CD14-positive monocyte (primary cell): ENCODE data around the gene SRPRB. TPM values are rescaled to one million over a fixed set of nuclear protein-coding genes. Genes with fewer than 3 reads are reported as not detected.

ENCODE experiments used
- DNase-seq, 3 donors: peaks; one replicate each; pipeline ENCODE4 v3.0.0-alpha.2; 2011 to 2022
- H2AFZ ChIP-seq: 2 replicates; pipeline ENCODE4 v1.6.0; 2012; ENCODE audit warnings: mild to moderate bottlenecking, low read depth, low read length, inconsistent platforms; ENCODE audit not compliant: insufficient read depth, poor library complexity, severe bottlenecking
- H3K27ac ChIP-seq, 2 donors: 1 replicate in 1 of 2; 2 replicates in 1 of 2; pipeline ENCODE4 v1.5.1; 2012 to 2013; ENCODE audit warnings: low read length in 2 of 2, control low read depth in 1 of 2, inconsistent platforms in 1 of 2, low read depth in 1 of 2, mild to moderate bottlenecking in 1 of 2
- H3K27me3 ChIP-seq, 2 donors: one replicate each; pipeline versions ENCODE4 v1.6.0 to v1.6.1; 2011 to 2013; ENCODE audit warnings: low read length in 2 of 2; ENCODE audit not compliant: control insufficient read depth in 2 of 2, insufficient read depth in 2 of 2
- H3K36me3 ChIP-seq, 2 donors: replicated peaks in 1 of 2; 1 replicate in 1 of 2; 2 replicates in 1 of 2; pipeline versions ENCODE4 v1.5.1 to v1.6.1; 2012 to 2013; ENCODE audit warnings: low read length in 2 of 2, control low read depth in 1 of 2, inconsistent platforms in 1 of 2, mild to moderate bottlenecking in 1 of 2; ENCODE audit not compliant: insufficient read depth in 2 of 2, control insufficient read depth in 1 of 2
- H3K4me1 ChIP-seq, 2 donors: 1 replicate in 1 of 2; 2 replicates in 1 of 2; pipeline versions ENCODE4 v1.5.1 to v1.6.1; 2012 to 2013; ENCODE audit warnings: low read length in 2 of 2, control low read depth in 1 of 2, inconsistent platforms in 1 of 2, mild to moderate bottlenecking in 1 of 2, moderate library complexity in 1 of 2; ENCODE audit not compliant: insufficient read depth in 2 of 2, control insufficient read depth in 1 of 2
- H3K4me2 ChIP-seq: replicated peaks from 2 replicates; pipeline ENCODE3; 2012; ENCODE audit warnings: low read length, moderate library complexity, mild to moderate bottlenecking; ENCODE audit not compliant: poor library complexity, severe bottlenecking; ENCODE audit errors: extremely low read depth
- H3K4me3 ChIP-seq, 3 experiments: fragments of 200-600 bp in 1 of 3; sonication (generic) in 1 of 3; replicated peaks in 1 of 3; 1 replicate in 2 of 3; 2 replicates in 1 of 3; pipeline ENCODE4 v1.5.1; 2011 to 2013; ENCODE audit warnings: low read length in 3 of 3, mild to moderate bottlenecking in 3 of 3, control low read depth in 2 of 3, low read depth in 2 of 3, inconsistent platforms in 1 of 3, moderate library complexity in 1 of 3
- H3K79me2 ChIP-seq: 2 replicates; pipeline ENCODE4 v1.6.0; 2012; ENCODE audit warnings: mild to moderate bottlenecking, control low read depth, inconsistent platforms, low read length, moderate library complexity; ENCODE audit not compliant: insufficient read depth
- H3K9ac ChIP-seq: 2 replicates; pipeline ENCODE4 v1.6.0; 2017; ENCODE audit warnings: low read length, mild to moderate bottlenecking; ENCODE audit not compliant: insufficient read depth, poor library complexity, severe bottlenecking
- H3K9me3 ChIP-seq, 2 donors: replicated peaks in 1 of 2; 1 replicate in 1 of 2; 2 replicates in 1 of 2; pipeline versions ENCODE4 v1.5.1 to v1.6.1; 2012 to 2013; ENCODE audit warnings: low read length in 2 of 2, control low read depth in 1 of 2; ENCODE audit not compliant: control insufficient read depth in 1 of 2, insufficient read depth in 1 of 2
- H4K20me1 ChIP-seq: 2 replicates; pipeline ENCODE4 v1.6.0; 2012; ENCODE audit warnings: mild to moderate bottlenecking, low read length, control low read depth, moderate library complexity; ENCODE audit not compliant: insufficient read depth
- H3K27ac Mint-ChIP-seq, 7 donors: one replicate each; pipeline ENCODE4 v1.8.0; 2020; ENCODE audit warnings: mild to moderate bottlenecking in 7 of 7, mixed read lengths in 7 of 7, moderate library complexity in 6 of 7, inconsistent platforms in 2 of 7
- H3K27me3 Mint-ChIP-seq, 3 donors: one replicate each; pipeline ENCODE4 v1.8.0; 2021 to 2022; ENCODE audit warnings: low read depth in 3 of 3, mild to moderate bottlenecking in 3 of 3, mixed read lengths in 3 of 3, moderate library complexity in 3 of 3, inconsistent platforms in 1 of 3
- H3K36me3 Mint-ChIP-seq, 2 donors: one replicate each; pipeline ENCODE4 v1.8.0; 2020; ENCODE audit warnings: mixed read lengths in 2 of 2, inconsistent platforms in 1 of 2, mild to moderate bottlenecking in 1 of 2
- H3K4me1 Mint-ChIP-seq: one replicate; pipeline ENCODE4 v1.8.0; 2020; ENCODE audit warnings: mild to moderate bottlenecking, mixed read lengths
- H3K4me3 Mint-ChIP-seq, 2 donors: one replicate each; pipeline ENCODE4 v1.8.0; 2020; ENCODE audit warnings: mild to moderate bottlenecking in 2 of 2, mixed read lengths in 2 of 2, moderate library complexity in 1 of 2
- H3K9me3 Mint-ChIP-seq, 7 donors: one replicate each; pipeline ENCODE4 v1.8.0; 2020 to 2022; ENCODE audit warnings: mixed read lengths in 7 of 7, mild to moderate bottlenecking in 6 of 7, moderate library complexity in 6 of 7, inconsistent platforms in 2 of 7
- WGBS: methylation state at CpG from one replicate; pipeline ENCODE4 v1.1.5; 2013; ENCODE audit warnings: missing lambda C conversion rate; ENCODE audit not compliant: insufficient coverage; 5-methylcytosine and 5-hydroxymethylcytosine counted together
- intact Hi-C, 2 donors: fragments of 100-400 bp; cut with micrococcal nuclease; formaldehyde crosslinking; loops; one replicate each; pipeline versions ENCODE4 v1.15.0 to v1.15.1; 2023
- polyA plus RNA-seq, 3 donors: library from polyadenylated mRNA; depleted of rRNA in 1 of 3; unstranded in 2 of 3; stranded (reverse) in 1 of 3; fragments of 300-500 nt in 2 of 3; fragments of >200 nt in 1 of 3; fragmentation: Illumina TruSeq in 2 of 3; gene quantifications; 1 replicate in 2 of 3; 2 replicates in 1 of 3; pipeline ENCODE4 v1.2.3, GENCODE V29; 2012 to 2021
- TF ChIP-seq, protein P1 (sequence below): fragments of 200-600 bp; IDR thresholded peaks from one replicate; pipeline ENCODE4 v1.8.0; 2022; ENCODE audit warnings: antibody characterized with exemption, mild to moderate bottlenecking

SRPRB gene
- polyA plus RNA-seq, 3 donors: 6.1 to 30.6 (median 29.9) TPM

DNA sequence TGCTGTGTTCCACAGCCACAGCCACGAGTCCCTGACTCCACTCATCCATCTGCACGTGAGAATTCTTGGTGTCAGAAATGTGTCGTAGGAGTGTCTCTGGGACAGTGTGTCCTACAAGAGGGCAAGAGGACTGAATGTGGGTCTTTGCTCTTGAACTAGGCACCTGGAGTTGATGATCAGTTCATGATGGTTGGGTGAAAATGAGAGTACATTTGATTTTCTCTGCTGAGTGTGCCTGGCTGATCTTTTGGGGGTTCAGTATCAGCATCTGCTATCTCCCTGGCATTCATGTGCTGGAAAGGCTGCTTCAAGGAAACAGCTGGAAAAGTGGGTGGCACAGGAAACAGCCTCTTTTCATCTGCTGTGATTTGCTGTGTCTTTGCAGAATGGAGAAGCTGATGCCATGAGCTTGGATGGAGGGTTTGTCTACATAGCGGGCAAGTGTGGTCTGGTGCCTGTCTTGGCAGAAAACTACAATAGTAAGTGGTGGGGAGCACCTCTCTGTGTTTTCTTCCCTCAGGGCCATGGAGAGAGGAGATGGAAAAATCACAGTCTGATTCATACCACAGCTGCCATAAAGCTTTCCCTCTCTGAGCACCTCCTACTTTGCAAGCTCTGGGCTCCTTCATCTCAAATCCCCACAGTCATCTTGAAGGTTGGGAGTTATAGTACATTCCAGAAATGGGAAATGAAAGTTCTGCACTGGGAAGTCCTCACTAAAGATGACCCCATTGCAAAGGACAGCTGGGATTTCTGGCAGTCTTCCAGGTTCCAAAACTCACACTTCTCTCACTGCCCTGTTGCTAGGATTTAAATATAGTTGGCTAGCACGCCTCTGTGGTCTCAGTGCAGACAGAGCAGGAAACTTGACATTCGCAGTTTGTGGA is 41.6 kb upstream of the SRPRB start:
- H3K79me2 ChIP-seq: no peaks in the 10 kb centered on the region
- 38% methylated on average over 3 of the region's 6 CpGs for WGBS
- Mint-ChIP-seq H3K27me3 (peaks cover 0 to 9% (median 7%) of the 10 kb centered on the region in 3 donors), H3K9me3 (peaks cover 0 to 2% (median 0%) of the 10 kb centered on the region in 7 donors), H3K4me1 (peaks cover 6% of the 10 kb centered on the region), H3K36me3 (no peaks in the 10 kb centered on the region), H3K27ac (no peak overlapping the region), H3K4me3 (no peak overlapping the region)
- no peak overlapping the region for H3K9ac ChIP-seq
- H3K4me2 ChIP-seq: no peak overlapping the region
- no peak overlapping the region for H2AFZ ChIP-seq
- peaks cover 0 to 2% of the 10 kb centered on the region in 2 donors for H3K27me3 ChIP-seq
- intact Hi-C loops: no loop called here
- no peaks in the 10 kb centered on the region for H3K4me1 ChIP-seq
- DNase-seq: no peak
- H3K27ac ChIP-seq: no peak overlapping the region
- no peaks in the 10 kb centered on the region for H3K36me3 ChIP-seq
- no peaks in the 10 kb centered on the region for H4K20me1 ChIP-seq
- H3K4me3 ChIP-seq: no peak overlapping the region
- H3K9me3 ChIP-seq: no peaks in the 10 kb centered on the region
- TF ChIP-seq, protein P1, sequence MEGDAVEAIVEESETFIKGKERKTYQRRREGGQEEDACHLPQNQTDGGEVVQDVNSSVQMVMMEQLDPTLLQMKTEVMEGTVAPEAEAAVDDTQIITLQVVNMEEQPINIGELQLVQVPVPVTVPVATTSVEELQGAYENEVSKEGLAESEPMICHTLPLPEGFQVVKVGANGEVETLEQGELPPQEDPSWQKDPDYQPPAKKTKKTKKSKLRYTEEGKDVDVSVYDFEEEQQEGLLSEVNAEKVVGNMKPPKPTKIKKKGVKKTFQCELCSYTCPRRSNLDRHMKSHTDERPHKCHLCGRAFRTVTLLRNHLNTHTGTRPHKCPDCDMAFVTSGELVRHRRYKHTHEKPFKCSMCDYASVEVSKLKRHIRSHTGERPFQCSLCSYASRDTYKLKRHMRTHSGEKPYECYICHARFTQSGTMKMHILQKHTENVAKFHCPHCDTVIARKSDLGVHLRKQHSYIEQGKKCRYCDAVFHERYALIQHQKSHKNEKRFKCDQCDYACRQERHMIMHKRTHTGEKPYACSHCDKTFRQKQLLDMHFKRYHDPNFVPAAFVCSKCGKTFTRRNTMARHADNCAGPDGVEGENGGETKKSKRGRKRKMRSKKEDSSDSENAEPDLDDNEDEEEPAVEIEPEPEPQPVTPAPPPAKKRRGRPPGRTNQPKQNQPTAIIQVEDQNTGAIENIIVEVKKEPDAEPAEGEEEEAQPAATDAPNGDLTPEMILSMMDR: no peak

DNA sequence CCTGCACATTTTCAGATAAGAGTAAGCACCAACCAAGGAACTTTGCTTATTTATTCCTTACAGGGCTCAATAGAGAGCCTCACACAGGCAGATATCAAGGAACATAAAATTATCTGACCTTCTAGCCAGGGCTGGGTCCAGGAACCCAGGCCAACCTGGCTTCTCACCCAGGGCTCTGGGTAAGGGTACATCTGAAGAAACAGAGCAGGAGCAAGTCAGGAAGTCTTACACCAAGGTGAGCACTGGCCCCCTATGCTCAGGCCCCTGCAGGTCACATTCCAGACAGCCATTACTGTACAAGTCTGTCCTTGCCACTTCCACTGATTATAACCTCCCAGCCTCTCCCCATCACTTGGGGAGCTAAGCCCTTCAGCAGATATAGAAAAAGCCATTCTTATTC is 40.4 kb upstream of the SRPRB start:
- no peak overlapping the region for H3K9ac ChIP-seq
- H3K4me2 ChIP-seq: no peak overlapping the region
- Mint-ChIP-seq H3K4me3 (no peak overlapping the region), H3K27ac (no peak overlapping the region), H3K27me3 (peaks cover 0 to 7% (median 5%) of the 10 kb centered on the region in 3 donors), H3K9me3 (no peaks in the 10 kb centered on the region), H3K36me3 (no peaks in the 10 kb centered on the region), H3K4me1 (peaks cover 6% of the 10 kb centered on the region)
- H4K20me1 ChIP-seq: no peaks in the 10 kb centered on the region
- no peaks in the 10 kb centered on the region for H3K9me3 ChIP-seq
- no peak for DNase-seq
- H3K27me3 ChIP-seq: peaks cover 0 to 2% of the 10 kb centered on the region in 2 donors
- intact Hi-C loops: no loop called here
- no peak overlapping the region for H2AFZ ChIP-seq
- H3K27ac ChIP-seq: no peak overlapping the region
- H3K79me2 ChIP-seq: no peaks in the 10 kb centered on the region
- TF ChIP-seq, protein P1: no peak
- no peaks in the 10 kb centered on the region for H3K4me1 ChIP-seq
- no peaks in the 10 kb centered on the region for H3K36me3 ChIP-seq
- no peak overlapping the region for H3K4me3 ChIP-seq
